GM21529 (cell line): ENCODE measurements around the gene PKDCC.

Experiments used
- ATAC-seq: cut with Tn5 transposase; IDR thresholded peaks from one replicate; pipeline ENCODE4 v1.9.1; 2021; ENCODE audit not compliant: unreplicated experiment

The PKDCC gene

GRCh38 chr2:42104621-42105020, 56.8 kb downstream of the PKDCC start:
- no peak for ATAC-seq

- ATAC-seq = peak; percentile 35
Observed at GRCh38 chr2:42105330-42106256, 57.8 kb downstream of the PKDCC start.

GRCh38 chr2:42106257-42106816, 58.5 kb downstream of the PKDCC start:
- ATAC-seq = no peak

GRCh38 chr2:42107249-42108042, 59.6 kb downstream of the PKDCC start:
- no peak for ATAC-seq
